ENCODE results near the gene RSPH9.
"Not testable (repeated sequence)": the region's sequence is repeated elsewhere in the genome, so short reads cannot be mapped to it uniquely, and the experiment has no call there.

DNA sequence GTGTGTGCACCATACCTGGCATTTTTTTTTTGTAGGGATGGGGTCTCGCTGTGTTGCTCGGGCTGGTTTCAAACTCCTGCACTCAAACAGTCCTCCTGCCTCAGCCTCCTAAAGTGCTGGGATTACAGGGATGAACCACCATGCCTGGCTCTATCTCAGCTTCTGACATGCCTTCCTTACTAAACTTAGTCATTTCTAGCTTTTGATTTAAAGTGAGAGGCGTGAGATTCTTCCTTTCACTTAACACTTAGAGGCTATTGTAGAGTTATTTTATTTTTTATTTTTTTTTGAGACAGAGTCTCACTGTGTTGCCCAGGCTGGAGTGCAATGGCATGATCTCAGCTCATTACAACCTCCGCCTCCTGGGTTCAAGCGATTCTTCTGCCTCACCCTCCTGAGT, 18.1 kb downstream of the RSPH9 start:
- TF ChIP-seq, protein P1, sequence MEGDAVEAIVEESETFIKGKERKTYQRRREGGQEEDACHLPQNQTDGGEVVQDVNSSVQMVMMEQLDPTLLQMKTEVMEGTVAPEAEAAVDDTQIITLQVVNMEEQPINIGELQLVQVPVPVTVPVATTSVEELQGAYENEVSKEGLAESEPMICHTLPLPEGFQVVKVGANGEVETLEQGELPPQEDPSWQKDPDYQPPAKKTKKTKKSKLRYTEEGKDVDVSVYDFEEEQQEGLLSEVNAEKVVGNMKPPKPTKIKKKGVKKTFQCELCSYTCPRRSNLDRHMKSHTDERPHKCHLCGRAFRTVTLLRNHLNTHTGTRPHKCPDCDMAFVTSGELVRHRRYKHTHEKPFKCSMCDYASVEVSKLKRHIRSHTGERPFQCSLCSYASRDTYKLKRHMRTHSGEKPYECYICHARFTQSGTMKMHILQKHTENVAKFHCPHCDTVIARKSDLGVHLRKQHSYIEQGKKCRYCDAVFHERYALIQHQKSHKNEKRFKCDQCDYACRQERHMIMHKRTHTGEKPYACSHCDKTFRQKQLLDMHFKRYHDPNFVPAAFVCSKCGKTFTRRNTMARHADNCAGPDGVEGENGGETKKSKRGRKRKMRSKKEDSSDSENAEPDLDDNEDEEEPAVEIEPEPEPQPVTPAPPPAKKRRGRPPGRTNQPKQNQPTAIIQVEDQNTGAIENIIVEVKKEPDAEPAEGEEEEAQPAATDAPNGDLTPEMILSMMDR (IDR thresholded peaks at IDR 0.05): not testable (repeated sequence)
- not testable (repeated sequence) for TF ChIP-seq POLR2A (IDR thresholded peaks at IDR 0.05)
